Spleen (tissue), 7 donors: ENCODE results near the gene CCDC89.

Experiments
- CTCF ChIP-seq, 11 experiments: fragments of 200-600 bp in 7 of 11; fragments of 450-650 bp in 4 of 11; sonication (generic) in 4 of 11; IDR thresholded peaks in 8 of 11; conservative IDR thresholded peaks in 3 of 11; 1 replicate in 7 of 11; 2 replicates in 4 of 11; pipeline versions ENCODE4 v1.4.0 to v1.8.0; 2016 to 2021; ENCODE audit warnings: antibody characterized with exemption in 11 of 11, inconsistent platforms in 4 of 11, mild to moderate bottlenecking in 1 of 11
- POLR2A ChIP-seq, 3 donors: fragments of 450-650 bp; IDR thresholded peaks; one replicate each; pipeline ENCODE4 v1.5.1; 2017; ENCODE audit warnings: antibody characterized with exemption in 3 of 3, mild to moderate bottlenecking in 1 of 3
- POLR2AphosphoS5 ChIP-seq, 3 donors: sonication (generic); formaldehyde crosslinking; IDR thresholded peaks; one replicate each; pipeline ENCODE4 v1.5.1; 2017; ENCODE audit warnings: antibody characterized with exemption in 3 of 3
- donor health status: DM: no; HTN: no; CAD: no; lungs with moderate emphysema.
- donor health status: DM: no; HTN: no; CAD: no.
- donor health status: DM: no; HTN: no; CAD: no.

DNA sequence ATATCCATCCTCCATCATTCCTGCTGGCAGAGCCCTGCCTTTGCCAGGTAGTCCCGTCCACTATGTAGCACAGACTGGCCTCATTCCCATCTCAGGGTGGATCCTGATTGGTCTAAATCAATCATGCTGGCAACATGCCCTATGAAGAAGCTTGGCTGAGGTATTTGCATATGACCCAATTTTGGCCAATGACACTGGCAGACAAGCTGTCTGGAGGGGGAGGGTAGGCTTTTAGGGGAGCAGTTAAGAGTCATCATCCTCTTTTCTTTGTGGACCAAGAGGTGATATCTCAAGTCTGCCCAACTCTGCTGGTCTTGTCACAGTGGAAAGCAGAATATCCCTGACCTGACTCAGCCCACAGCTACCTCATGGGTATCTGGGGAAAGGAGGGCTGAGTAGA lies 5.1 kb downstream of the CCDC89 start:
- TF ChIP-seq POLR2AphosphoS5 (IDR thresholded peaks at IDR 0.05), result no peak
- TF ChIP-seq CTCF (IDR thresholded peaks at IDR 0.05 in 8 of 11, conservative IDR thresholded peaks at IDR 0.05 in 3 of 11), result no peak
- no peak for TF ChIP-seq POLR2A (IDR thresholded peaks at IDR 0.05)
